ENCODE data around the gene TUBE1.
"Not testable (repeated sequence)": the region's sequence is repeated elsewhere in the genome, so short reads cannot be mapped to it uniquely, and the experiment has no call there.

The TUBE1 gene

GRCh38 chr6:112087136-112087911 lies at the start of gene TUBE1, which contains the start of gene FAM229B:
TUBE1 (minus strand) TSS chr6:112087482; CDS start chr6:112087434, 48 bp downstream.
FAM229B (plus strand) TSS chr6:112087591; CDS start chr6:112099284, 11,693 bp downstream.
- H3K4me1 Mint-ChIP-seq, result peaks cover 16% of the 10 kb centered on the region
- H3K27ac Mint-ChIP-seq, result no peak within 1 kb of the TSS
- H3K36me3 Mint-ChIP-seq, result peaks cover 11% of the 10 kb centered on the region
- no peaks in the 10 kb centered on the region for H3K9me3 Mint-ChIP-seq
- H3K4me3 Mint-ChIP-seq, result no peak within 1 kb of the TSS
- peaks cover 2% of the 10 kb centered on the region for H3K27me3 Mint-ChIP-seq

GRCh38 chr6:112130878-112131277 lies 43.6 kb upstream of the TUBE1 start:
- H3K27me3 Mint-ChIP-seq, result peaks cover 2% of the 10 kb centered on the region
- H3K4me1 Mint-ChIP-seq, result no peaks in the 10 kb centered on the region
- no peaks in the 10 kb centered on the region for H3K36me3 Mint-ChIP-seq
- H3K4me3 Mint-ChIP-seq, result no peak overlapping the region
- no peaks in the 10 kb centered on the region for H3K9me3 Mint-ChIP-seq
- H3K27ac Mint-ChIP-seq, result no peak overlapping the region

GRCh38 chr6:112128208-112128607 lies 40.9 kb upstream of the TUBE1 start:
- H3K27ac Mint-ChIP-seq, result no peak overlapping the region
- H3K4me3 Mint-ChIP-seq, result no peak overlapping the region
- no peaks in the 10 kb centered on the region for H3K27me3 Mint-ChIP-seq
- H3K9me3 Mint-ChIP-seq, result no peaks in the 10 kb centered on the region
- H3K36me3 Mint-ChIP-seq, result no peaks in the 10 kb centered on the region
- no peaks in the 10 kb centered on the region for H3K4me1 Mint-ChIP-seq

GRCh38 chr6:112123982-112124381 lies 36.7 kb upstream of the TUBE1 start:
- H3K4me3 Mint-ChIP-seq, result no peak overlapping the region
- no peaks in the 10 kb centered on the region for H3K9me3 Mint-ChIP-seq
- H3K27ac Mint-ChIP-seq, result no peak overlapping the region
- H3K27me3 Mint-ChIP-seq, result no peaks in the 10 kb centered on the region
- H3K36me3 Mint-ChIP-seq, result no peaks in the 10 kb centered on the region
- H3K4me1 Mint-ChIP-seq, result no peaks in the 10 kb centered on the region

- H3K27ac Mint-ChIP-seq, result no peak overlapping the region
- H3K9me3 Mint-ChIP-seq, result no peaks in the 10 kb centered on the region
- H3K36me3 Mint-ChIP-seq, result no peaks in the 10 kb centered on the region
- no peak overlapping the region for H3K4me3 Mint-ChIP-seq
- H3K27me3 Mint-ChIP-seq, result no peaks in the 10 kb centered on the region
- no peaks in the 10 kb centered on the region for H3K4me1 Mint-ChIP-seq
Observed at GRCh38 chr6:112122756-112123155, 35.5 kb upstream of the TUBE1 start.

GRCh38 chr6:112118034-112118433 lies 30.8 kb upstream of the TUBE1 start:
- Mint-ChIP-seq H3K27ac (no peak overlapping the region), H3K36me3 (no peaks in the 10 kb centered on the region), H3K4me1 (no peaks in the 10 kb centered on the region), H3K27me3 (peaks cover 1% of the 10 kb centered on the region), H3K4me3 (no peak overlapping the region), H3K9me3 (no peaks in the 10 kb centered on the region)

GRCh38 chr6:112117554-112117953 lies 30.3 kb upstream of the TUBE1 start:
- no peaks in the 10 kb centered on the region for H3K4me1 Mint-ChIP-seq
- peaks cover 1% of the 10 kb centered on the region for H3K27me3 Mint-ChIP-seq
- no peaks in the 10 kb centered on the region for H3K9me3 Mint-ChIP-seq
- H3K36me3 Mint-ChIP-seq, result no peaks in the 10 kb centered on the region
- H3K4me3 Mint-ChIP-seq, result no peak overlapping the region
- H3K27ac Mint-ChIP-seq, result no peak overlapping the region

GRCh38 chr6:112116221-112116620 lies 28.9 kb upstream of the TUBE1 start:
- no peak overlapping the region for H3K4me3 Mint-ChIP-seq

GRCh38 chr6:112114577-112115223 lies 27.4 kb upstream of the TUBE1 start:
- Mint-ChIP-seq H3K27me3 (peaks cover 1% of the 10 kb centered on the region), H3K9me3 (no peaks in the 10 kb centered on the region), H3K36me3 (no peaks in the 10 kb centered on the region), H3K27ac (no peak overlapping the region), H3K4me1 (no peaks in the 10 kb centered on the region), H3K4me3 (no peak overlapping the region)

More at GRCh38 chr6:112116221-112116620, 28.9 kb upstream of the TUBE1 start:
- H3K36me3 Mint-ChIP-seq, result no peaks in the 10 kb centered on the region
- no peaks in the 10 kb centered on the region for H3K9me3 Mint-ChIP-seq
- peaks cover 1% of the 10 kb centered on the region for H3K27me3 Mint-ChIP-seq
- H3K4me1 Mint-ChIP-seq, result no peaks in the 10 kb centered on the region
- no peak overlapping the region for H3K27ac Mint-ChIP-seq

GRCh38 chr6:112113918-112114317 lies 26.6 kb upstream of the TUBE1 start:
- Mint-ChIP-seq H3K4me3 (no peak overlapping the region), H3K27ac (no peak overlapping the region), H3K36me3 (no peaks in the 10 kb centered on the region), H3K9me3 (no peaks in the 10 kb centered on the region), H3K4me1 (no peaks in the 10 kb centered on the region), H3K27me3 (peaks cover 1% of the 10 kb centered on the region)

GRCh38 chr6:112113431-112113830 lies 26.1 kb upstream of the TUBE1 start:
- Mint-ChIP-seq H3K27me3 (peaks cover 1% of the 10 kb centered on the region), H3K9me3 (no peaks in the 10 kb centered on the region), H3K4me3 (no peak overlapping the region), H3K4me1 (no peaks in the 10 kb centered on the region), H3K36me3 (no peaks in the 10 kb centered on the region), H3K27ac (no peak overlapping the region)

- peaks cover 8% of the 10 kb centered on the region for H3K9me3 Mint-ChIP-seq
- no peaks in the 10 kb centered on the region for H3K27me3 Mint-ChIP-seq
- no peak overlapping the region for H3K4me3 Mint-ChIP-seq
- no peak overlapping the region for H3K27ac Mint-ChIP-seq
- no peaks in the 10 kb centered on the region for H3K4me1 Mint-ChIP-seq
- H3K36me3 Mint-ChIP-seq, result peaks cover 4% of the 10 kb centered on the region
Observed at GRCh38 chr6:112109262-112109661, 22.0 kb upstream of the TUBE1 start.

- no peaks in the 10 kb centered on the region for H3K4me1 Mint-ChIP-seq
- peaks cover 5% of the 10 kb centered on the region for H3K36me3 Mint-ChIP-seq
- H3K4me3 Mint-ChIP-seq, result no peak overlapping the region
- H3K27me3 Mint-ChIP-seq, result no peaks in the 10 kb centered on the region
- no peak overlapping the region for H3K27ac Mint-ChIP-seq
- peaks cover 8% of the 10 kb centered on the region for H3K9me3 Mint-ChIP-seq
Observed at GRCh38 chr6:112106562-112106961, 19.3 kb upstream of the TUBE1 start.

- not testable (repeated sequence) for H3K27me3 Mint-ChIP-seq, H3K9me3 Mint-ChIP-seq, H3K27ac Mint-ChIP-seq, H3K4me1 Mint-ChIP-seq, H3K36me3 Mint-ChIP-seq, H3K4me3 Mint-ChIP-seq
Observed at GRCh38 chr6:112106026-112106425, 18.7 kb upstream of the TUBE1 start.

GRCh38 chr6:112100561-112100960 lies 13.3 kb upstream of the TUBE1 start:
- H3K9me3 Mint-ChIP-seq, result peaks cover 8% of the 10 kb centered on the region
- H3K4me1 Mint-ChIP-seq, result no peaks in the 10 kb centered on the region
- no peaks in the 10 kb centered on the region for H3K27me3 Mint-ChIP-seq
- H3K27ac Mint-ChIP-seq, result no peak overlapping the region
- peaks cover 10% of the 10 kb centered on the region for H3K36me3 Mint-ChIP-seq
- H3K4me3 Mint-ChIP-seq, result no peak overlapping the region

- Mint-ChIP-seq H3K27ac (no peak overlapping the region), H3K4me1 (no peaks in the 10 kb centered on the region), H3K4me3 (no peak overlapping the region), H3K36me3 (peaks cover 5% of the 10 kb centered on the region), H3K27me3 (peaks cover 2% of the 10 kb centered on the region), H3K9me3 (no peaks in the 10 kb centered on the region)
Observed at GRCh38 chr6:112096901-112097300, 9.6 kb upstream of the TUBE1 start.
